Measurements from ENCODE around the gene ERC1. TPM values are rescaled to one million over a fixed set of nuclear protein-coding genes. Genes with fewer than 3 reads are reported as not detected.
A peak's percentile ranks its signal among the peaks of the same experiment; 100 is the strongest.

Gene ERC1
- total RNA-seq, 1 experiment from 2014 or later: 55.1 TPM

- intact Hi-C loops (cut with micrococcal nuclease): no loop called here
- H3K36me3 Mint-ChIP-seq (ENCODE audit: insufficient read depth, unreplicated experiment): peaks cover 35% of the 10 kb centered on the region
- ChIA-PET POLR2A (no interaction called here), CTCF (interaction anchor here (0.5 kb wide), 1 partner anchor 330 kb away, joined by 4 read pairs; no protein-coding TSS in a partner anchor)
- no peak for DNase-seq (ENCODE audit: unreplicated experiment)
- no peak overlapping the region for H3K4me3 Mint-ChIP-seq (ENCODE audit: unreplicated experiment)
- H3K4me1 Mint-ChIP-seq (ENCODE audit: insufficient read depth, unreplicated experiment): peaks cover 24% of the 10 kb centered on the region
- H3K27ac Mint-ChIP-seq (ENCODE audit: low read depth, unreplicated experiment): no peak overlapping the region
- no peaks in the 10 kb centered on the region for H3K9me3 Mint-ChIP-seq (ENCODE audit: unreplicated experiment)
- no peak for TF ChIP-seq CTCF (IDR thresholded peaks at IDR 0.05; ENCODE audit: unreplicated experiment)
- no TSS peak for BruUV-seq (replicated peaks)
- no peaks in the 10 kb centered on the region for H3K27me3 Mint-ChIP-seq (ENCODE audit: insufficient read depth, unreplicated experiment)
These were observed 507.2 kb downstream of the ERC1 start for GRCh38 chr12:1498199-1498740.

GRCh38 chr12:1499351-1499750 lies 508.3 kb downstream of the ERC1 start:
- CTCF ChIA-PET: no interaction called here
- Mint-ChIP-seq H3K4me3 (ENCODE audit: unreplicated experiment) (no peak overlapping the region), H3K36me3 (ENCODE audit: insufficient read depth, unreplicated experiment) (peaks cover 31% of the 10 kb centered on the region), H3K4me1 (ENCODE audit: insufficient read depth, unreplicated experiment) (peaks cover 24% of the 10 kb centered on the region), H3K9me3 (ENCODE audit: unreplicated experiment) (no peaks in the 10 kb centered on the region), H3K27ac (ENCODE audit: low read depth, unreplicated experiment) (no peak overlapping the region), H3K27me3 (ENCODE audit: insufficient read depth, unreplicated experiment) (no peaks in the 10 kb centered on the region)
- TF ChIP-seq CTCF (IDR thresholded peaks at IDR 0.05; ENCODE audit: unreplicated experiment): no peak
- BruUV-seq (replicated peaks): no TSS peak
- intact Hi-C loops (cut with micrococcal nuclease): no loop called here
- DNase-seq (ENCODE audit: unreplicated experiment): no peak
- POLR2A ChIA-PET: interaction anchor here (0.6 kb wide), 1 partner anchor 653 kb away, joined by 3 read pairs; no protein-coding TSS in a partner anchor

DNA sequence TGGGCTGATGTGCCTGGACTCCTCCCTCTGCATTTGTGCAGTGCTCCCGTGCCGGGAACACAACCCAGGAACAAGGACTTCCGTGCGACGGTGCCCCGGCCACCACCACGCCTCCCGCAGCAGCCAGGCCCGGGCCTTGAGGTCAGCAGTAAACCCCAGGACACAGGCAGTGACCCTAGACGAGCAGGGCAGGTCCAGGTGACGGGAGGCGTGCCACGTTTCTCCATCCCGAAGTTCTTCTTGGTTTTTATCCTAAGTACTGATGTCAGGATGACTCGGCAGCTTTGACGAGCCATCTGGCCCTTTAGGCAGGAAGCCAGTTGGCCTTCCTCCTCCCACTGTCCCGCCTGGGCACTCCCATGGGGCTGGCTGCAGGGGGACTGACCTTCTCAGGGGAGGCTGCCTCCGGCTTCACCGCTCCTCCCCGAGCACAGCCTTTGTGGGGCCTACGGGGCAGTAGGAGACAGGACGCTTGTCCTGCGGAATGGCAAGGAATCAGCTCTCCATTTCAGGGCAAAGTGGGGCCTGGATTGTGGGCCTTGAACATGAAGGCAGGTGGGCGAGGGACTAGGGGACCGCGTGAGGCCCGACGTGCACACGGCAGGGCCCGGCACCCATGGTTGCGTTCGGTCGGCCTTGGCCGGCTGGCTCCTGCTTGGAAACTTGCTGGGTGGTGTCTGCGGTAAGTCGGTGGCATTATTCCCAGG lies 509.2 kb downstream of the ERC1 start:
- Mint-ChIP-seq H3K9me3 (ENCODE audit: unreplicated experiment) (no peaks in the 10 kb centered on the region), H3K36me3 (ENCODE audit: insufficient read depth, unreplicated experiment) (peaks cover 22% of the 10 kb centered on the region), H3K4me3 (ENCODE audit: unreplicated experiment) (no peak overlapping the region), H3K27me3 (ENCODE audit: insufficient read depth, unreplicated experiment) (no peaks in the 10 kb centered on the region), H3K4me1 (ENCODE audit: insufficient read depth, unreplicated experiment) (peaks cover 22% of the 10 kb centered on the region), H3K27ac (ENCODE audit: low read depth, unreplicated experiment) (no peak overlapping the region)
- no peak for TF ChIP-seq CTCF (IDR thresholded peaks at IDR 0.05; ENCODE audit: unreplicated experiment)
- peak; percentile 76 for DNase-seq (ENCODE audit: unreplicated experiment)
- ChIA-PET CTCF (interaction anchor here (0.9 kb wide), 1 partner anchor 17 kb away, joined by 3 read pairs; no protein-coding TSS in a partner anchor), POLR2A (interaction anchor here (0.6 kb wide), 1 partner anchor 10 kb away, joined by 4 read pairs; no protein-coding TSS in a partner anchor)
- intact Hi-C loops (cut with micrococcal nuclease): no loop called here
- BruUV-seq (replicated peaks): no TSS peak

GRCh38 chr12:1501001-1501400 lies 510.0 kb downstream of the ERC1 start:
- intact Hi-C loops (cut with micrococcal nuclease): no loop called here
- H3K4me3 Mint-ChIP-seq (ENCODE audit: unreplicated experiment): no peak overlapping the region

More at GRCh38 chr12:1501001-1501400, 510.0 kb downstream of the ERC1 start:
- Mint-ChIP-seq H3K27ac (ENCODE audit: low read depth, unreplicated experiment) (peak overlapping the region; percentile 27), H3K9me3 (ENCODE audit: unreplicated experiment) (no peaks in the 10 kb centered on the region), H3K4me1 (ENCODE audit: insufficient read depth, unreplicated experiment) (peaks cover 19% of the 10 kb centered on the region), H3K36me3 (ENCODE audit: insufficient read depth, unreplicated experiment) (peaks cover 17% of the 10 kb centered on the region), H3K27me3 (ENCODE audit: insufficient read depth, unreplicated experiment) (no peaks in the 10 kb centered on the region)
- BruUV-seq (replicated peaks): no TSS peak
- TF ChIP-seq CTCF (IDR thresholded peaks at IDR 0.05; ENCODE audit: unreplicated experiment): no peak
- ChIA-PET POLR2A (interaction anchor here (0.6 kb wide), 1 partner anchor 9 kb away, joined by 4 read pairs; no protein-coding TSS in a partner anchor), CTCF (interaction anchor here (0.9 kb wide), 1 partner anchor 16 kb away, joined by 3 read pairs; no protein-coding TSS in a partner anchor)
- DNase-seq (ENCODE audit: unreplicated experiment): no peak
